Rectal smooth muscle tissue (tissue), 1 donor: Measurements from ENCODE around the gene FBLN2.
"Not testable (repeated sequence)": the region's sequence is repeated elsewhere in the genome, so short reads cannot be mapped to it uniquely, and the experiment has no call there.

Experiments used
- H3K27ac ChIP-seq: one replicate; pipeline ENCODE4 v1.7.0; 2013; ENCODE audit warnings: low read depth, low read length, inconsistent platforms
- H3K27me3 ChIP-seq: one replicate; pipeline ENCODE4 v1.7.0; 2013; ENCODE audit warnings: low read length; ENCODE audit not compliant: control insufficient read depth, insufficient read depth
- H3K36me3 ChIP-seq: one replicate; pipeline ENCODE4 v1.7.0; 2013; ENCODE audit warnings: low read length; ENCODE audit not compliant: control insufficient read depth, insufficient read depth
- H3K4me1 ChIP-seq: one replicate; pipeline ENCODE4 v1.7.0; 2013; ENCODE audit warnings: low read length; ENCODE audit not compliant: control insufficient read depth, insufficient read depth
- H3K4me3 ChIP-seq: one replicate; pipeline ENCODE4 v1.7.0; 2013; ENCODE audit warnings: low read length
- H3K9ac ChIP-seq: one replicate; pipeline ENCODE4 v1.7.0; 2013; ENCODE audit warnings: low read length

The FBLN2 gene

DNA sequence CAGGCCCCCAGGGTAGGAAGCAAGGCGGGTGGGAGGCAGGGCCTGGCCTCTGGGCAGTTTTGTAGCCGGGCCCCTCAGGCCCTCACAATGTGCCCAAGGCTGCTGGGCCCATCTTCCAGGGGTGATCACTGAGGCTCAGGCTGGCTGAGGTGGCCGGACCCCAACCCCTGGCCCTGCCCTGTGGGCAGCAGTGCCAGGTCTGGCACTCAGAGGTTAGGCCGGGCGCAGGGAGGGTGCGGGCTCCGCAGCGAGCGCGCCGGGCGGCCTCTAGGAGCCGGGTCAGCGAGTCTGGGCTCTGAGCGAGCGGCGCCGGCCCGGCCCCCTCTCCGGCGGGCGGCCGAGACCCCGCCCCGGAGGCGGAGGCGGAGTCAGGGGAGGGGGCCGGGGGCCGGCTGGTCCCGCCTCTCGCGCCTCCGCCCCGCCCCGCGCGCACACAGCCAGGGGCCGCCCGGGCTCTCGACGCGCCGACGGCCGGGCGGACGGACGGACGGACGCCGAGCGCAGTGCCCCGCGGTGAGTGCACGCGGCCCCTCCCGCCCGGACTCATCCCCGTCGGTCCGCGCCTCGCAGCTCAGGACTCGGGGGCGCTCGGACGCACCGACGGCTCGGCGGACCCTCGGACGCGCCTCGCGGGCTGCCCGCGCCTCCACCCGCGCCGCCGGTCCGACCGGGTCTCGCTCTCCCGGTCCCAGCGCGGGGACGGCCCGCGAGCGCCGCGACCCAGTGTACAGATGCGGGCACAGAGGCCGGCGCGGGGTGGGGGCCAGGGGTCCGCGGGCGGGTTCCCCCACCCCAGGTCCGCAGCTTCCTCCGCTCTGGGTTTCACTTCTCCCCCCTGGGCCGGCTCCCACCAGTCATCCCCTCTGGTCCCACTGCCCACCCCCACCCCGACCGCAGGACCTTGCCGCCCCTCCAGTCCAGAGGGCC is at the start of gene FBLN2:
Gene FBLN2, plus strand, starts transcription at position 430 of the 927 bp plus-strand sequence. CDS start 21,231 bp downstream, outside the sequence.
- peak within 1 kb of the TSS; percentile 25 for H3K4me3 ChIP-seq

GRCh38 chr3:13499246-13499645 is 49.7 kb upstream of the FBLN2 start:
- not testable (repeated sequence) for H3K9ac ChIP-seq, H3K27ac ChIP-seq, H3K4me3 ChIP-seq, H3K27me3 ChIP-seq, H3K36me3 ChIP-seq, H3K4me1 ChIP-seq

More for the DNA sequence above, at the start of gene FBLN2:
- Histone ChIP-seq H3K9ac (no peak within 1 kb of the TSS), H3K27me3 (peaks cover 10% of the 10 kb centered on the region), H3K36me3 (no peaks in the 10 kb centered on the region), H3K27ac (no peak within 1 kb of the TSS), H3K4me1 (no peaks in the 10 kb centered on the region)

DNA sequence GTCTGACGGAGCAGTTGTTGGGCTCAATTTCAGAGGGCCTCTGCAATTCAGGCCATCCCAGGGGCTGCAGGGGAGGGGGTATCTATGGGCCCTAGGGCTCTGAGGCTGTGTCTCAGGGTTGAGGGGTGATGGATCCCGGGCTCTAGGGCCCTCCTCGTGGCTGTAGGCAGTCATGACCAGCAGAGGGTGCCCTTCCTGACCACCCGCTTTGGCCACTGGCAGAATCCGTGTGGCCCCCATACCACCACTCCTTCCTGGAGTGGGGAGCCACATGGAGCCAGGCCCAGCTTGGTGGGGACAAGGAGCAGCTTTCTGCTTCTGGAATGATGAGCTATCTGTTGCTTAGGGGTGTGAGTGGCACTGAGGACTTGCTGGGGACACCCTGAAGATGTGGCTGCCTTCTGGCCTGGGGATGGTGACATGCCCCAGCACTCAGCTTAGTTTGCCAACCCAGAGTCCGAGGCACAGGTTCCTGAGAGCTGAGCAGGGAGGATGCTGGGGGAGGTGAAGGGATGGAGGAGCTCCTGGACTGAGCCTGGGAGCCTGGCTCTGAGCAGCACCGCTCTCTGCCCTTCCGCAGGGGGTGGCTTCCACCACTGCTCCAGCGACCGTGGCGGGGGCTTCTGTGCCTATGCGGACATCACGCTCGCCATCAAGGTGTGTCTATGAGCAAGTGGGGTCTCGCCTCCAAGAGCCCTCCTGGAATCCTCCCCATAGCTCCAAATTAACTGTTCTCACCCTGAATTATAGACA is 48.6 kb upstream of the FBLN2 start:
- H3K27me3 ChIP-seq, result no peaks in the 10 kb centered on the region
- no peak overlapping the region for H3K9ac ChIP-seq
- H3K4me1 ChIP-seq, result peaks cover 3% of the 10 kb centered on the region
- H3K27ac ChIP-seq, result no peak overlapping the region
- H3K36me3 ChIP-seq, result peaks cover 6% of the 10 kb centered on the region
- no peak overlapping the region for H3K4me3 ChIP-seq

GRCh38 chr3:13501056-13501455 is 47.9 kb upstream of the FBLN2 start:
- no peaks in the 10 kb centered on the region for H3K27me3 ChIP-seq
- peaks cover 3% of the 10 kb centered on the region for H3K4me1 ChIP-seq
- H3K36me3 ChIP-seq, result peaks cover 6% of the 10 kb centered on the region
- H3K9ac ChIP-seq, result no peak overlapping the region
- no peak overlapping the region for H3K27ac ChIP-seq
- no peak overlapping the region for H3K4me3 ChIP-seq

DNA sequence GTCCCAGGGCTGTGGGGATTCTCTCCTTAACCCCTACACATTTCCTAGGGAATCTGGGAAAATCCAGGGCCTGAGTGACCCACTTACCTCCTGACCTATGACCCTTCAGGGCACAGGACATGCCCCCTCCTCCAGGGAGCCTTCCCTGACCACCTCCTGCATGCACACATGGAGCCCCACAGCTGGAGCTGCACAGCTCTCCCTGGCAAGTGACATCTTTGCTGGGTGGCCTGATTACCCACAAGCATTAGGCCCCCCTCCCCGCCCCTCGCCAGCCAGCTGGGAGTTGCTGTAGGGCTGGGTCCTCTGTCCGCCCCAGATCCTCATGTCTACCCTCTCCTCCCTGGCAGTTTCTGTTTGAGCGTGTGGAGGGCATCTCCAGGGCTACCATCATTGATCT is 47.4 kb upstream of the FBLN2 start:
- Histone ChIP-seq H3K4me1 (peaks cover 1% of the 10 kb centered on the region), H3K27ac (no peak overlapping the region), H3K36me3 (peaks cover 6% of the 10 kb centered on the region), H3K4me3 (no peak overlapping the region), H3K9ac (no peak overlapping the region), H3K27me3 (no peaks in the 10 kb centered on the region)

- Histone ChIP-seq H3K27ac (no peak overlapping the region), H3K4me1 (no peaks in the 10 kb centered on the region), H3K4me3 (no peak overlapping the region), H3K9ac (no peak overlapping the region), H3K27me3 (no peaks in the 10 kb centered on the region), H3K36me3 (peaks cover 6% of the 10 kb centered on the region)
Observed at GRCh38 chr3:13501958-13502790, 46.8 kb upstream of the FBLN2 start.

GRCh38 chr3:13502791-13503060 is 46.2 kb upstream of the FBLN2 start:
- no peak overlapping the region for H3K9ac ChIP-seq
- no peak overlapping the region for H3K27ac ChIP-seq
- no peak overlapping the region for H3K4me3 ChIP-seq
- no peaks in the 10 kb centered on the region for H3K27me3 ChIP-seq
- peaks cover 6% of the 10 kb centered on the region for H3K36me3 ChIP-seq
- no peaks in the 10 kb centered on the region for H3K4me1 ChIP-seq

DNA sequence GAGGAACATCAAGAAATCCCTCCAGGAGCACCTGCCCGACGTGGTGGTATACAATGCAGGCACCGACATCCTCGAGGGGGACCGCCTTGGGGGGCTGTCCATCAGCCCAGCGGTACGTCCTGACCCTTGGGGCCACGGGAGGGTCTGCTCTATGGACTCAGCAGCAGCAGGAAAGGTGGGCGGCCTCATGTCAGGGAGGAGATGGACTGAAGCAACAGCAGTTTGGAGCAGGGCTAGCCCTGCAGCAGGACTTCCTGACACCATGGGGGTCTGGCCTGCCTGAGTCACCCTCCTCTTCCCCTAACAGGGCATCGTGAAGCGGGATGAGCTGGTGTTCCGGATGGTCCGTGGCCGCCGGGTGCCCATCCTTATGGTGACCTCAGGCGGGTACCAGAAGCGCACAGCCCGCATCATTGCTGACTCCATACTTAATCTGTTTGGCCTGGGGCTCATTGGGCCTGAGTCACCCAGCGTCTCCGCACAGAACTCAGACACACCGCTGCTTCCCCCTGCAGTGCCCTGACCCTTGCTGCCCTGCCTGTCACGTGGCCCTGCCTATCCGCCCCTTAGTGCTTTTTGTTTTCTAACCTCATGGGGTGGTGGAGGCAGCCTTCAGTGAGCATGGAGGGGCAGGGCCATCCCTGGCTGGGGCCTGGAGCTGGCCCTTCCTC is 44.6 kb upstream of the FBLN2 start:
- Histone ChIP-seq H3K27ac (no peak overlapping the region), H3K27me3 (no peaks in the 10 kb centered on the region), H3K9ac (no peak overlapping the region), H3K36me3 (peaks cover 3% of the 10 kb centered on the region), H3K4me3 (no peak overlapping the region), H3K4me1 (peaks cover 3% of the 10 kb centered on the region)

GRCh38 chr3:13505147-13506130 is 43.5 kb upstream of the FBLN2 start:
- Histone ChIP-seq H3K9ac (no peak overlapping the region), H3K4me3 (no peak overlapping the region), H3K27ac (no peak overlapping the region), H3K27me3 (no peaks in the 10 kb centered on the region), H3K36me3 (peaks cover 3% of the 10 kb centered on the region), H3K4me1 (peaks cover 3% of the 10 kb centered on the region)

- Histone ChIP-seq H3K27ac (no peak overlapping the region), H3K9ac (no peak overlapping the region), H3K4me1 (peaks cover 3% of the 10 kb centered on the region), H3K27me3 (no peaks in the 10 kb centered on the region), H3K36me3 (peaks cover 3% of the 10 kb centered on the region), H3K4me3 (no peak overlapping the region)
Observed at GRCh38 chr3:13506239-13506638, 42.7 kb upstream of the FBLN2 start.

DNA sequence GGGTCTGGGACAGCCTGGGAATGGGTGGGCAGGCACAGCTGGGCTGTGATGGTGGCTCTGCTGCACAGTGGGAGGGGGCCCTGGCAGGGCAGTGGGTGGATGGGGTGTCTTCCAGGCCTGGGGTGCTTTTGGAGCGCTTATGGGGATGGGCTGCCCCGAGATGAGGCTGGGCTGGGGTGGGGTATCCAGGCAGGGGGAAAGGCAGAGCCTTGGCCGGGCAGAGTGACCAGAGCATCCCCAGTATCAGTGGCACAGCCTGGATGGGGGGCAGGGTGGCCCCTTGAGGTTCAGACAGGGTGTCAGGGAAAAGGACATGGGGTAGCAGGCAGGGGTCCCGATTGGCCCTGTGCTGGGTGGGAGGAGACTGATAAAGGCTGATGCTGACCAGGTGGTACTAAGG is 42.2 kb upstream of the FBLN2 start:
- Histone ChIP-seq H3K27me3 (no peaks in the 10 kb centered on the region), H3K4me3 (no peak overlapping the region), H3K4me1 (peaks cover 3% of the 10 kb centered on the region), H3K36me3 (peaks cover 3% of the 10 kb centered on the region), H3K9ac (no peak overlapping the region), H3K27ac (no peak overlapping the region)
